Caco-2 (cell line): ENCODE measurements around the gene BEST1. TPM values are rescaled to one million over a fixed set of nuclear protein-coding genes. Genes with fewer than 3 reads are reported as not detected.

Experiments
- BruUV-seq: library from RNA; stranded (reverse); fragments of 400-500 nt; replicated peaks from 2 replicates; lab custom pipeline; 2021; lab: Mats Ljungman, UMichigan
- CTCF ChIA-PET: fragments of 300-600 bp; sonication (Branson Sonifier 250); formaldehyde crosslinking; loops from one replicate; lab custom pipeline; 2022; ENCODE audit warnings: antibody characterized with exemption; lab: Charles Lee
- POLR2A ChIA-PET: fragments of 300-600 bp; sonication (Branson Sonifier 250); formaldehyde crosslinking; loops from one replicate; lab custom pipeline; 2022; ENCODE audit warnings: antibody characterized with exemption; lab: Charles Lee
- DNase-seq, 2 experiments: peaks; one replicate each; pipeline versions ENCODE4 v3.0.0 to v3.0.0-alpha.2; 2020 to 2022
- H3K27me3 ChIP-seq: replicated peaks from 2 replicates; pipeline ENCODE4 v1.6.0; 2011; ENCODE audit warnings: low read length; ENCODE audit not compliant: control insufficient read depth, insufficient read depth
- H3K36me3 ChIP-seq: 2 replicates; pipeline ENCODE4 v1.5.1; 2011; ENCODE audit warnings: low read length; ENCODE audit not compliant: control insufficient read depth, insufficient read depth
- H3K4me1 ChIP-seq: fragments of 250-450 bp; sonication (Bioruptor Pico); 2 replicates; pipeline ENCODE4 v1.5.1; 2020; ENCODE audit warnings: mild to moderate bottlenecking
- H3K4me3 ChIP-seq: 2 replicates; pipeline ENCODE4 v1.5.1; 2011; ENCODE audit warnings: low read depth, mild to moderate bottlenecking, control low read depth, low read length
- H3K9me3 ChIP-seq: fragments of 250-450 bp; sonication (Bioruptor Pico); 2 replicates; pipeline ENCODE4 v1.5.1; 2020; ENCODE audit warnings: mild to moderate bottlenecking, moderate library complexity
- H3K27ac Mint-ChIP-seq: one replicate; pipeline ENCODE4 v1.8.0; 2022; ENCODE audit warnings: mixed read lengths; ENCODE audit not compliant: unreplicated experiment
- H3K27me3 Mint-ChIP-seq: one replicate; pipeline ENCODE4 v1.8.0; 2022; ENCODE audit warnings: mixed read lengths; ENCODE audit not compliant: insufficient read depth, unreplicated experiment
- H3K36me3 Mint-ChIP-seq: one replicate; pipeline ENCODE4 v1.8.0; 2022; ENCODE audit warnings: mild to moderate bottlenecking, mixed read lengths; ENCODE audit not compliant: insufficient read depth, unreplicated experiment
- H3K4me1 Mint-ChIP-seq: one replicate; pipeline ENCODE4 v1.8.0; 2022; ENCODE audit warnings: low read depth, mixed read lengths; ENCODE audit not compliant: unreplicated experiment
- H3K4me3 Mint-ChIP-seq: one replicate; pipeline ENCODE4 v1.8.0; 2022; ENCODE audit warnings: mild to moderate bottlenecking, moderate library complexity, mixed read lengths; ENCODE audit not compliant: unreplicated experiment
- H3K9me3 Mint-ChIP-seq: one replicate; pipeline ENCODE4 v1.8.0; 2022; ENCODE audit warnings: mixed read lengths; ENCODE audit not compliant: unreplicated experiment
- intact Hi-C: fragments of 100-400 bp; cut with micrococcal nuclease; formaldehyde crosslinking; loops from one replicate; pipeline ENCODE4 v1.10.0; 2022; ENCODE audit not compliant: unreplicated experiment
- total RNA-seq: library from RNA; stranded (reverse); gene quantifications from 2 replicates; pipeline ENCODE4 v1.2.3, GENCODE V29; 2022
- TF ChIP-seq, protein P1 (sequence below), 2 experiments: fragments of 200-600 bp in 1 of 2; IDR thresholded peaks; 1 replicate in 1 of 2; 2 replicates in 1 of 2; pipeline versions ENCODE4 v1.5.1 to v1.8.0; 2011 to 2022; ENCODE audit warnings: antibody characterized with exemption in 1 of 2, control low read depth in 1 of 2, inconsistent platforms in 1 of 2, low read depth in 1 of 2, low read length in 1 of 2, mild to moderate bottlenecking in 1 of 2, moderate library complexity in 1 of 2; ENCODE audit not compliant: insufficient read depth in 1 of 2, severe bottlenecking in 1 of 2, unreplicated experiment in 1 of 2

BEST1 gene
- total RNA-seq, 1 experiment from 2014 or later = 6.7 TPM

DNA sequence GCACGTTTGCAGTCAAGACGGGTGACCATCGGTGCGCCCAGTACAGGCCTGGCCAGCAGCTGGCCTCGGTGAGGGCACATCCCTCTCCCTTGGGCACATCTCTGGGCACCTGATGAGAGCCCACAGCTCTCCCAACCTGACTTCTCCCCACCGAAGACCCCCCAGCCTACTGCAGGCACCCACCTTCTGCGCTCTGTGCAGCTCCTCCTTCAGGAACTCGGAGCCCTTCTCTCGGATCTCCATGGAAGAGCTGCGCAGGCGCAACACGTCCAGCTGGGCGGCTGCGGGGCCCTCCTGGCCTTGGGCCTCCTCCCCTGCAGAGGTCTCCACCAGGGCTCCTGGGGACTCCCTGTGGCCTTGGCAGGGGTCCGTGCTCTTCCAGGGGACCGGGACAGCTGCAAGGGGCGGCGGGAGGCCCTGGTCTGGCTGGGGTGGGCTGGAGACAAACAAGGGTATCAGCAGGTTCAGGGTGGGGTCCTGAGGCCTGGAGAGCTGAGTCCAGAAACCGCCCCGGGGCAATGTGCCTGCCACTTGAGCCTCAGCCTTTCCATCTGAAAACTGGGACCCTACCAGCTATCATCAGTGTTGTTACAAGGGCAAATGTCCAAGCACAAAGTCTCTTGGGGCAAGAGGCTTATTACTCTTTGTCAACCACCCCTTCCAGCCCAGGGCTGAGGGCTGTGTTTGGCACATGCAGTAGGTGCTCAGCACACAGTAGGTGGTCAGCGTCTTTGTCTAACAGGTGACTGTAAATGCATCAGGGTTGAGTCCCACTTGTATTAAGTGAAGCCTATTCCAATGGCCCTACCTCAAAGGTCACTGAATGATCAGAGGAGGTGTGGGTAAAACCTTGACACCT lies 42.1 kb upstream of the BEST1 start:
- Mint-ChIP-seq H3K27me3 (no peaks in the 10 kb centered on the region), H3K4me1 (no peaks in the 10 kb centered on the region), H3K36me3 (no peaks in the 10 kb centered on the region), H3K9me3 (no peaks in the 10 kb centered on the region), H3K4me3 (no peak overlapping the region), H3K27ac (no peak overlapping the region)
- Histone ChIP-seq H3K4me3 (no peak overlapping the region), H3K27me3 (no peaks in the 10 kb centered on the region), H3K4me1 (no peaks in the 10 kb centered on the region), H3K36me3 (no peaks in the 10 kb centered on the region), H3K9me3 (no peaks in the 10 kb centered on the region)
- intact Hi-C loops = no loop called here
- ChIA-PET POLR2A (no interaction called here), CTCF (interaction anchor here (0.5 to 2.4 kb wide), 5 partner anchors 9 to 102 kb away, joined by 3 to 14 read pairs (median 6); no protein-coding TSS in a partner anchor)
- TF ChIP-seq, protein P1, sequence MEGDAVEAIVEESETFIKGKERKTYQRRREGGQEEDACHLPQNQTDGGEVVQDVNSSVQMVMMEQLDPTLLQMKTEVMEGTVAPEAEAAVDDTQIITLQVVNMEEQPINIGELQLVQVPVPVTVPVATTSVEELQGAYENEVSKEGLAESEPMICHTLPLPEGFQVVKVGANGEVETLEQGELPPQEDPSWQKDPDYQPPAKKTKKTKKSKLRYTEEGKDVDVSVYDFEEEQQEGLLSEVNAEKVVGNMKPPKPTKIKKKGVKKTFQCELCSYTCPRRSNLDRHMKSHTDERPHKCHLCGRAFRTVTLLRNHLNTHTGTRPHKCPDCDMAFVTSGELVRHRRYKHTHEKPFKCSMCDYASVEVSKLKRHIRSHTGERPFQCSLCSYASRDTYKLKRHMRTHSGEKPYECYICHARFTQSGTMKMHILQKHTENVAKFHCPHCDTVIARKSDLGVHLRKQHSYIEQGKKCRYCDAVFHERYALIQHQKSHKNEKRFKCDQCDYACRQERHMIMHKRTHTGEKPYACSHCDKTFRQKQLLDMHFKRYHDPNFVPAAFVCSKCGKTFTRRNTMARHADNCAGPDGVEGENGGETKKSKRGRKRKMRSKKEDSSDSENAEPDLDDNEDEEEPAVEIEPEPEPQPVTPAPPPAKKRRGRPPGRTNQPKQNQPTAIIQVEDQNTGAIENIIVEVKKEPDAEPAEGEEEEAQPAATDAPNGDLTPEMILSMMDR (IDR thresholded peaks at IDR 0.05; ENCODE audit: insufficient read depth in 1 of 2, low read depth in 1 of 2, low read length in 1 of 2, severe bottlenecking in 1 of 2, unreplicated experiment in 1 of 2) = no peak
- DNase-seq = no peak
- no TSS peak for BruUV-seq

DNA sequence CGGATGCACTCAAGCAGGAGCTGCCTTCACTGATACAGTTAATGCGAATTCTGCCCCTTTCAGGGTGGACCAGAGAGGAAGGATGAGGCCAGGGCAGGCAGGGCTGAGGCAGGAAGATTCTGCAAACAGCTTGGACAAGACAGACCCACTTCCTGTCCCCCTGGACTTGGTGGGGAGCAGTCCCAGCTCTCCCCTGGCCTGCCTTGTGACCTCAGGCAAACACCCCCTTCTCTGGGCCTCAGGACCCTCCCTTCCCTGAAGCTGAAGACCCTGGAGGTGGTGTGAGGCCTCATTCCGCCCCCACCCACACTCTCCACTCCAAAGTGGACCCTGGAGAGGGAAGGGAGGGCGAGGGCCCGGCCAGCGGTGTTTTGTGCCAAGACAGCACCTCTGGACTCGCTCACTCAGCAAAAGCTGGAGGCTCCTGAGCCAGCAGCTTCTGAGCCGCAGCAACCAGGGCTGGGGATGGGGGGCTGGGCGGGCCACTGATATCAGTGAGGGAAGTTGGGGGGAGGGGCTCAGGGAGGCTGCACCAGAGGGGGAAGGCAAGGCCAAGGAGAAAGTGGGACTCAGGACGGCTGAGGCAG lies 41.3 kb upstream of the BEST1 start:
- H3K27ac Mint-ChIP-seq = no peak overlapping the region
- no peaks in the 10 kb centered on the region for H3K9me3 Mint-ChIP-seq
- Histone ChIP-seq H3K27me3 (no peaks in the 10 kb centered on the region), H3K9me3 (no peaks in the 10 kb centered on the region), H3K36me3 (no peaks in the 10 kb centered on the region), H3K4me1 (no peaks in the 10 kb centered on the region), H3K4me3 (no peak overlapping the region)
- no peak overlapping the region for H3K4me3 Mint-ChIP-seq
- no TSS peak for BruUV-seq
- H3K27me3 Mint-ChIP-seq = no peaks in the 10 kb centered on the region
- DNase-seq = no peak
- TF ChIP-seq, protein P1 (IDR thresholded peaks at IDR 0.05; ENCODE audit: insufficient read depth in 1 of 2, low read depth in 1 of 2, low read length in 1 of 2, severe bottlenecking in 1 of 2, unreplicated experiment in 1 of 2) = no peak
- H3K4me1 Mint-ChIP-seq = no peaks in the 10 kb centered on the region
- CTCF ChIA-PET = interaction anchor here (0.5 to 2.4 kb wide), 3 partner anchors 10 to 41 kb away, joined by 6 to 14 read pairs (median 8); no protein-coding TSS in a partner anchor
- POLR2A ChIA-PET = no interaction called here
- intact Hi-C loops = no loop called here
- no peaks in the 10 kb centered on the region for H3K36me3 Mint-ChIP-seq
